Ovary (tissue), 9 donors: Measurements from ENCODE around the gene IL17B. TPM values are rescaled to one million over a fixed set of nuclear protein-coding genes. Genes with fewer than 3 reads are reported as not detected.
A peak's percentile ranks its signal among the peaks of the same experiment; 100 is the strongest.

ENCODE experiments used
- DNase-seq, 5 donors: peaks; one replicate each; pipeline ENCODE4 v3.0.0-alpha.2; 2019 to 2020
- H3K27ac ChIP-seq, 2 donors: fragments of 200-600 bp; one replicate each; pipeline versions ENCODE4 v1.5.1 to v1.8.0; 2019 to 2022
- H3K27me3 ChIP-seq: fragments of 200-600 bp; one replicate; pipeline ENCODE4 v1.8.0; 2022
- H3K36me3 ChIP-seq: fragments of 200-600 bp; sonication (generic); one replicate; pipeline ENCODE4 v1.5.1; 2019
- H3K4me1 ChIP-seq: one replicate; pipeline ENCODE4 v1.8.1; 2013; ENCODE audit warnings: mild to moderate bottlenecking, moderate library complexity; ENCODE audit not compliant: insufficient read depth
- H3K4me3 ChIP-seq: fragments of 200-600 bp; sonication (generic); one replicate; pipeline ENCODE4 v1.5.1; 2017
- H3K9me3 ChIP-seq, 2 donors: fragments of 200-600 bp in 1 of 2; sonication (generic) in 1 of 2; one replicate each; pipeline versions ENCODE4 v1.5.1 to v1.8.1; 2013 to 2019; ENCODE audit warnings: mild to moderate bottlenecking in 1 of 2, moderate library complexity in 1 of 2
- CTCF ChIP-seq, 3 donors: fragments of 450-650 bp in 2 of 3; fragments of 200-600 bp in 1 of 3; IDR thresholded peaks; one replicate each; pipeline versions ENCODE4 v1.5.1 to v1.8.0; 2016 to 2022; ENCODE audit warnings: antibody characterized with exemption in 3 of 3, mild to moderate bottlenecking in 1 of 3
- EP300 ChIP-seq: sonication (generic); formaldehyde crosslinking; IDR thresholded peaks from one replicate; pipeline ENCODE4 v1.6.1; 2017; ENCODE audit warnings: antibody characterized with exemption
- POLR2A ChIP-seq: fragments of 450-650 bp; IDR thresholded peaks from one replicate; pipeline ENCODE4 v1.6.1; 2017; ENCODE audit warnings: antibody characterized with exemption, mild to moderate bottlenecking, moderate library complexity
- WGBS, 3 donors: extraction: QIAGEN DNeasy Blood & Tissue Kit in 1 of 3; methylation state at CpG; one replicate each; pipeline versions ENCODE4 v1.1.5 to v1.1.7; 2013 to 2017; 5-methylcytosine and 5-hydroxymethylcytosine counted together
- intact Hi-C, 4 donors: fragments of 100-400 bp; cut with DNase I; formaldehyde crosslinking; loops; one replicate each; pipeline versions ENCODE4 v1.11.0 to v1.15.1; 2022 to 2023
- polyA plus RNA-seq, 2 donors: library from polyadenylated mRNA; stranded (reverse); fragments of 200-250 nt in 1 of 2; fragments of 350-450 nt in 1 of 2; fragmentation: Illumina TruSeq in 1 of 2; extraction: RNeasy Lipid Tissue Mini Kit (QIAGEN cat#74804) in 1 of 2; gene quantifications; one replicate each; pipeline ENCODE4 v1.2.3, GENCODE V29; 2013 to 2014
- total RNA-seq, 7 donors: library from RNA; depleted of rRNA in 2 of 7; stranded (reverse); fragments of >200 nt in 2 of 7; fragmentation: NEBNext Ultra II Directional in 3 of 7; extraction: Animal tissue kit (Norgen Biotek cat#: 25700) in 3 of 7; gene quantifications; one replicate each; pipeline versions ENCODE4 v1.1.0 to v1.2.4, GENCODE V29; 2016 to 2023
- donor health status: DM: no; HTN: no; CAD: no; lungs with moderate emphysema.
- donor health status: DM: no; HTN: no; CAD: no.
- donor health status: Bipolar disorder and iron deficiency.
- donor health status: DM: yes; HTN: yes; CAD: no.
- donor health status: DM: no; HTN: no; CAD: no.
- donor health status: DM: yes; HTN: yes; CAD: no.

Gene IL17B
- total and polyA plus RNA-seq, 9 donors: 0.47 to 1.7 (median 0.54) TPM; not detected in 6

- Histone ChIP-seq H3K36me3 (no peaks in the 10 kb centered on the region), H3K9me3 (no peaks in the 10 kb centered on the region), H3K27ac (peak overlapping the region in 1 of 2 donors; percentile 87), H3K27me3 (no peaks in the 10 kb centered on the region), H3K4me3 (no peak overlapping the region), H3K4me1 (peaks cover 24% of the 10 kb centered on the region)
- 56 to 68% (median 67%) methylated on average over 11 of the region's 11 CpGs for WGBS, 3 donors
- DNase-seq: no peak
- TF ChIP-seq POLR2A (no peak), CTCF (IDR thresholded peaks at IDR 0.05) (no peak), EP300 (no peak)
- intact Hi-C loops: no loop called here
These were observed 10.7 kb upstream of the IL17B start for GRCh38 chr5:149389552-149390495.

DNA sequence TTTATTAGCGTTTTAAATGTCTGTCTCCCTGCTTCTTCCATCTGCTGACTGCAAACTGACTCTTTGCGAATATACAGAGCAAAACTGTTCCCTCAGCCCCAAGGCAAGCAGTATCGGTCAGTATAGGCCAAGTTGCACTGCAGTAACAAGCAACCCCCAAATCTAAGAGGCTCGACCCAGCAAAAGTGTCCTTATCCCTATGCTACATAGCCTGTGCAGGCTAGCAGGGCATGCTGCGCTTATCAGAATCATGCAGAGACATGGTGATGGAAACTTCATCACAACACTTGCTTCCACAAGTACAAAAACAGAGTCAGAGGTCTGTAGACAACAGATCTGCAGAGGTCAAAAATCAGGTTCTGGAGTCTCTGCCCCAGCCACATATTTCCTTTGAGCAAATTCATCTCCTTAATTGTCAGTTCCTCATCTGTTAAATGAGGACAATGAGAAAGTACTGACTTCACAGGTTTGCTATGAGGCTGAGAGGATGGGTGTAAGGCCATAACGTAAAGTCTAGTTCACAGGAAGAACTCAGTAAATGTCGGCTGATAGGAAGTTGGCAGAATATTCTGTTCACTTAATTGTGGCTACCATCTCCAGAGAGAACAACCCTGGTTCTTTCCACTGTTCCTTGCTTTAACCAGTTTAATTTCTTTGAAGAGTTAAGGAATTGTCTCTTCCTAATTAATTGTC is 9.6 kb upstream of the IL17B start:
- DNase-seq: no peak
- Histone ChIP-seq H3K27me3 (no peaks in the 10 kb centered on the region), H3K36me3 (no peaks in the 10 kb centered on the region), H3K27ac (peak overlapping the region in 1 of 2 donors; percentile 87), H3K4me3 (no peak overlapping the region), H3K9me3 (no peaks in the 10 kb centered on the region), H3K4me1 (peaks cover 26% of the 10 kb centered on the region)
- intact Hi-C loops: no loop called here
- TF ChIP-seq CTCF (IDR thresholded peaks at IDR 0.05): no peak
- TF ChIP-seq POLR2A: no peak
- no peak for TF ChIP-seq EP300
- WGBS, 3 donors: 67 to 72% (median 72%) methylated on average over 7 of the region's 7 CpGs

- WGBS, 3 donors: 4 to 16% (median 4%) methylated on average over 1 of the region's 1 CpG
- no peaks in the 10 kb centered on the region for H3K9me3 ChIP-seq
- H3K27me3 ChIP-seq: no peaks in the 10 kb centered on the region
- peaks cover 32% of the 10 kb centered on the region for H3K4me1 ChIP-seq
- no peaks in the 10 kb centered on the region for H3K36me3 ChIP-seq
- DNase-seq: peak; percentile 69 to 85 (median 73)
- TF ChIP-seq EP300: no peak
- intact Hi-C loops: loop anchor here in 1 of 4 donors (2.0 kb wide), 1 partner anchor 17 kb away; no protein-coding TSS in a partner anchor
- H3K27ac ChIP-seq: peak overlapping the region in 1 of 2 donors; percentile 87
- no peak overlapping the region for H3K4me3 ChIP-seq
These were observed 8.9 kb upstream of the IL17B start for GRCh38 chr5:149387982-149388381.

DNA sequence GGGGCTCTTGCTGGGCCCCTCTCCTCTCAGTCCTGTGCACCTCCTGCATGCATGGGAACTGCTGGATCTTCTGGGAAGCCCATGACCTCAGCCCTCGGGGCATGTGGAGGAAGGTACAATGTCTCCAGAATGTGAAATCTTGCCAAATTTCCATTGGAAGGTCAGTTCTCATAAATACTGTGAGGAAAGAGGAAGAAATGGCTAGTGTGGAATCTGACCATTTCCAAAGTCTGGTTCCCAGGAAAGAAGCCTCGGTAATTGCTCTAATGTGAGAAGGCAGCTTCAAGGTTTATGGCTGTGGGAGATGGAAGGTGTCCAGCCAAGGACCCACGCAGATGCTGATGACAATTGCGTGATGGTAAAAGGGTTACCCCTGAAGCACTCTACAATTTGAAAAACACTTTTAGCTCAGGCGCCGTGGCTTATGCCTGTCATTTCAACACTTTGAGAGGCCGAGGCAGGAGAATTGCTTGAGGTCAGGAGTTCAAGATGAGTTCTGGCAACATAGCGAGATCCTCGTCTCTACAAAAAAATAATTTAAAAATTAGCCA is 8.1 kb upstream of the IL17B start:
- WGBS, 3 donors: 10 to 18% (median 16%) methylated on average over 9 of the region's 9 CpGs
- Histone ChIP-seq H3K4me3 (no peak overlapping the region), H3K27me3 (no peaks in the 10 kb centered on the region), H3K36me3 (no peaks in the 10 kb centered on the region), H3K4me1 (peaks cover 40% of the 10 kb centered on the region), H3K9me3 (no peaks in the 10 kb centered on the region), H3K27ac (peak overlapping the region; percentile 59 to 87)
- intact Hi-C loops: loop anchor here in 1 of 4 donors (2.0 kb wide), 1 partner anchor 18 kb away; no protein-coding TSS in a partner anchor
- peak in 4 of 5 donors; percentile 50 to 75 (median 61) for DNase-seq
- no peak for TF ChIP-seq EP300
- no peak for TF ChIP-seq CTCF (IDR thresholded peaks at IDR 0.05)
- TF ChIP-seq POLR2A: no peak
